Endothelial cell of umbilical vein (primary cell): ENCODE results near the gene SMIM34.
"Not testable (repeated sequence)": the region's sequence is repeated elsewhere in the genome, so short reads cannot be mapped to it uniquely, and the experiment has no call there.

Source experiments
- CTCF ChIP-seq, 2 donors: IDR thresholded peaks; 1 replicate in 1 of 2; 2 replicates in 1 of 2; pipeline ENCODE4 v1.5.1; 2011; ENCODE audit warnings: low read length in 2 of 2, mild to moderate bottlenecking in 2 of 2, moderate library complexity in 2 of 2, control low read depth in 1 of 2, inconsistent platforms in 1 of 2, low read depth in 1 of 2; ENCODE audit not compliant: insufficient read depth in 1 of 2; ENCODE audit errors: extremely low read depth in 1 of 2
- FOS ChIP-seq: IDR thresholded peaks from 2 replicates; pipeline ENCODE4 v1.6.1; 2011; ENCODE audit warnings: mild to moderate bottlenecking, low read length, moderate library complexity, borderline replicate concordance; ENCODE audit not compliant: insufficient read depth
- GATA2 ChIP-seq: IDR thresholded peaks from 2 replicates; pipeline ENCODE4 v1.7.0; 2011; ENCODE audit warnings: low read depth, mild to moderate bottlenecking, moderate library complexity, mixed read lengths, low read length; ENCODE audit not compliant: insufficient read length, insufficient read depth
- MYC ChIP-seq: IDR thresholded peaks from one replicate; pipeline ENCODE4 v1.6.1; 2011; ENCODE audit warnings: mild to moderate bottlenecking, low read depth, low read length
- POLR2A ChIP-seq: IDR thresholded peaks from 2 replicates; pipeline ENCODE4 v1.6.1; 2012; ENCODE audit warnings: low read depth, mild to moderate bottlenecking, control low read depth, low read length
- POLR2AphosphoS5 ChIP-seq: IDR thresholded peaks from 2 replicates; pipeline ENCODE4 v1.6.1; 2012; ENCODE audit warnings: low read depth, mild to moderate bottlenecking, control low read depth, low read length, moderate library complexity; ENCODE audit not compliant: insufficient read depth
- TF ChIP-seq, protein P1 (sequence below): IDR thresholded peaks from 2 replicates; pipeline ENCODE4 v1.6.1; 2011; ENCODE audit not compliant: insufficient read depth, insufficient read length

- TF ChIP-seq CTCF (IDR thresholded peaks at IDR 0.05; ENCODE audit: extremely low read depth in 1 of 2, insufficient read depth in 1 of 2, low read depth in 1 of 2, low read length in 2 of 2); POLR2A; MYC; FOS; GATA2; POLR2AphosphoS5: not testable (repeated sequence)
- TF ChIP-seq, protein P1, sequence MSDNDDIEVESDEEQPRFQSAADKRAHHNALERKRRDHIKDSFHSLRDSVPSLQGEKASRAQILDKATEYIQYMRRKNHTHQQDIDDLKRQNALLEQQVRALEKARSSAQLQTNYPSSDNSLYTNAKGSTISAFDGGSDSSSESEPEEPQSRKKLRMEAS, result not testable (repeated sequence)
Observed at GRCh38 chr21:34443486-34443885, 19.7 kb upstream of the SMIM34 start.
